CD4-positive, alpha-beta T cell (primary cell): ENCODE results near the gene GLP2R. TPM values are rescaled to one million over a fixed set of nuclear protein-coding genes. Genes with fewer than 3 reads are reported as not detected.

ENCODE experiments used
- ATAC-seq: fragments of 200-7000 bp; cut with Tn5 transposase; one replicate; pipeline ENCODE4 v1.10.0; 2022; ENCODE audit warnings: mild to moderate bottlenecking; ENCODE audit not compliant: poor library complexity
- CTCF ChIA-PET: fragments of 350-600 bp; sonication (Branson Sonifier 250); formaldehyde crosslinking; loops from one replicate; lab custom pipeline; 2021; ENCODE audit warnings: antibody characterized with exemption, inconsistent platforms; lab: Charles Lee
- POLR2A ChIA-PET: fragments of 350-600 bp; sonication (Branson Sonifier 250); formaldehyde crosslinking; loops from one replicate; lab custom pipeline; 2021; ENCODE audit warnings: antibody characterized with exemption, inconsistent platforms; lab: Charles Lee
- DNase-seq, 14 experiments: peaks; one replicate each; pipeline ENCODE4 v3.0.0-alpha.2; 2013 to 2020; ENCODE audit warnings: mixed read lengths in 2 of 14
- H3K27ac ChIP-seq, 2 donors: one replicate each; pipeline versions ENCODE4 v1.5.1 to v1.7.0; 2013; ENCODE audit warnings: low read length in 2 of 2, low read depth in 1 of 2, mild to moderate bottlenecking in 1 of 2
- H3K27me3 ChIP-seq, 2 experiments: 1 replicate in 1 of 2; 2 replicates in 1 of 2; pipeline versions ENCODE4 v1.6.1 to v1.7.0; 2013; ENCODE audit warnings: low read length in 2 of 2, control low read depth in 1 of 2, mild to moderate bottlenecking in 1 of 2, moderate library complexity in 1 of 2; ENCODE audit not compliant: insufficient read depth in 2 of 2, control insufficient read depth in 1 of 2
- H3K36me3 ChIP-seq: one replicate; pipeline ENCODE4 v1.6.1; 2013; ENCODE audit warnings: low read length, control low read depth; ENCODE audit not compliant: insufficient read depth
- H3K4me1 ChIP-seq: one replicate; pipeline ENCODE4 v1.6.1; 2013; ENCODE audit warnings: low read length, control low read depth; ENCODE audit not compliant: insufficient read depth
- H3K4me3 ChIP-seq: one replicate; pipeline ENCODE4 v1.5.1; 2013; ENCODE audit warnings: mild to moderate bottlenecking, low read length, moderate library complexity
- H3K9me3 ChIP-seq, 2 experiments: 1 replicate in 1 of 2; 2 replicates in 1 of 2; pipeline versions ENCODE4 v1.6.1 to v1.7.0; 2013; ENCODE audit warnings: low read length in 2 of 2, mild to moderate bottlenecking in 2 of 2, control low read depth in 1 of 2, moderate library complexity in 1 of 2; ENCODE audit not compliant: control insufficient read depth in 1 of 2, insufficient read depth in 1 of 2
- H3K27ac Mint-ChIP-seq: one replicate; pipeline ENCODE4 v1.8.0; 2020; ENCODE audit warnings: mixed read lengths
- H3K27me3 Mint-ChIP-seq: one replicate; pipeline ENCODE4 v1.8.0; 2021; ENCODE audit warnings: mixed read lengths
- H3K36me3 Mint-ChIP-seq: one replicate; pipeline ENCODE4 v1.8.0; 2021; ENCODE audit warnings: low read depth, mixed read lengths
- H3K4me1 Mint-ChIP-seq: one replicate; pipeline ENCODE4 v1.8.0; 2021; ENCODE audit warnings: low read depth, mixed read lengths
- H3K4me3 Mint-ChIP-seq: one replicate; pipeline ENCODE4 v1.8.0; 2020; ENCODE audit warnings: mild to moderate bottlenecking, mixed read lengths
- H3K9me3 Mint-ChIP-seq: one replicate; pipeline ENCODE4 v1.8.0; 2020; ENCODE audit warnings: mixed read lengths
- intact Hi-C, 2 experiments: fragments of 100-400 bp; cut with DNase I in 1 of 2; cut with micrococcal nuclease in 1 of 2; formaldehyde crosslinking; loops; one replicate each; pipeline versions ENCODE4 v1.15.1 to v1.9.0; 2023 to 2025; cut with DNase I, micrococcal nuclease
- total RNA-seq, 174 experiments: library from RNA in 2 of 174; stranded (reverse) in 2 of 174; gene quantifications; one replicate each; pipeline ENCODE4 v1.2.3 and lab custom pipeline; 2021 to 2026
- TF ChIP-seq, protein P1 (sequence below): fragments of 200-600 bp; IDR thresholded peaks from one replicate; pipeline ENCODE4 v1.8.0; 2022; ENCODE audit warnings: antibody characterized with exemption, mild to moderate bottlenecking

Gene GLP2R
- total RNA-seq, 2 experiments from 2014 or later, result not detected

DNA sequence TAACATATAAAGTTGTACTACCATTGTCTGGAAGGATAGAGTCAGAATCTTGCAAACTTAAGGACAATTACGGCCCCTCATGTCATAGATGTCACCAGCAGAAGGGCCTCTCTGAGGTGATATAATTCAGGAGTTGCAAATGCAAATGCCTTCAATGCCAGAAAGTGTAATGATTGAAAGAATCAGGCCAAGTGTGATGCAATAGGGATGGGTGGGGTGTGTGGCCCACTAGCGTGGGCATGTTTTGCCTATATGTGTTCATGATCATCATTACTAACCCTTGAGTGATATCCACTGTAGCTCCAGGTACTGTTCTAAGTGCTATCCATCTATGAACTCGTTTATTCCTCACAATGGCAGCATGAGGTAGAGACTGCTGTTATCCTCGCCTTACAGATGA lies 35.4 kb upstream of the GLP2R start:
- ChIA-PET CTCF (no interaction called here), POLR2A (no interaction called here)
- TF ChIP-seq, protein P1, sequence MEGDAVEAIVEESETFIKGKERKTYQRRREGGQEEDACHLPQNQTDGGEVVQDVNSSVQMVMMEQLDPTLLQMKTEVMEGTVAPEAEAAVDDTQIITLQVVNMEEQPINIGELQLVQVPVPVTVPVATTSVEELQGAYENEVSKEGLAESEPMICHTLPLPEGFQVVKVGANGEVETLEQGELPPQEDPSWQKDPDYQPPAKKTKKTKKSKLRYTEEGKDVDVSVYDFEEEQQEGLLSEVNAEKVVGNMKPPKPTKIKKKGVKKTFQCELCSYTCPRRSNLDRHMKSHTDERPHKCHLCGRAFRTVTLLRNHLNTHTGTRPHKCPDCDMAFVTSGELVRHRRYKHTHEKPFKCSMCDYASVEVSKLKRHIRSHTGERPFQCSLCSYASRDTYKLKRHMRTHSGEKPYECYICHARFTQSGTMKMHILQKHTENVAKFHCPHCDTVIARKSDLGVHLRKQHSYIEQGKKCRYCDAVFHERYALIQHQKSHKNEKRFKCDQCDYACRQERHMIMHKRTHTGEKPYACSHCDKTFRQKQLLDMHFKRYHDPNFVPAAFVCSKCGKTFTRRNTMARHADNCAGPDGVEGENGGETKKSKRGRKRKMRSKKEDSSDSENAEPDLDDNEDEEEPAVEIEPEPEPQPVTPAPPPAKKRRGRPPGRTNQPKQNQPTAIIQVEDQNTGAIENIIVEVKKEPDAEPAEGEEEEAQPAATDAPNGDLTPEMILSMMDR, result no peak
- Histone ChIP-seq H3K4me3 (no peak overlapping the region), H3K4me1 (no peaks in the 10 kb centered on the region), H3K9me3 (no peaks in the 10 kb centered on the region), H3K27ac (no peak overlapping the region), H3K27me3 (no peaks in the 10 kb centered on the region), H3K36me3 (no peaks in the 10 kb centered on the region)
- DNase-seq, result no peak
- intact Hi-C loops, result no loop called here
- Mint-ChIP-seq H3K4me1 (no peaks in the 10 kb centered on the region), H3K36me3 (no peaks in the 10 kb centered on the region), H3K27ac (no peak overlapping the region), H3K27me3 (peaks cover 4% of the 10 kb centered on the region), H3K9me3 (no peaks in the 10 kb centered on the region), H3K4me3 (no peak overlapping the region)
- no peak for ATAC-seq

DNA sequence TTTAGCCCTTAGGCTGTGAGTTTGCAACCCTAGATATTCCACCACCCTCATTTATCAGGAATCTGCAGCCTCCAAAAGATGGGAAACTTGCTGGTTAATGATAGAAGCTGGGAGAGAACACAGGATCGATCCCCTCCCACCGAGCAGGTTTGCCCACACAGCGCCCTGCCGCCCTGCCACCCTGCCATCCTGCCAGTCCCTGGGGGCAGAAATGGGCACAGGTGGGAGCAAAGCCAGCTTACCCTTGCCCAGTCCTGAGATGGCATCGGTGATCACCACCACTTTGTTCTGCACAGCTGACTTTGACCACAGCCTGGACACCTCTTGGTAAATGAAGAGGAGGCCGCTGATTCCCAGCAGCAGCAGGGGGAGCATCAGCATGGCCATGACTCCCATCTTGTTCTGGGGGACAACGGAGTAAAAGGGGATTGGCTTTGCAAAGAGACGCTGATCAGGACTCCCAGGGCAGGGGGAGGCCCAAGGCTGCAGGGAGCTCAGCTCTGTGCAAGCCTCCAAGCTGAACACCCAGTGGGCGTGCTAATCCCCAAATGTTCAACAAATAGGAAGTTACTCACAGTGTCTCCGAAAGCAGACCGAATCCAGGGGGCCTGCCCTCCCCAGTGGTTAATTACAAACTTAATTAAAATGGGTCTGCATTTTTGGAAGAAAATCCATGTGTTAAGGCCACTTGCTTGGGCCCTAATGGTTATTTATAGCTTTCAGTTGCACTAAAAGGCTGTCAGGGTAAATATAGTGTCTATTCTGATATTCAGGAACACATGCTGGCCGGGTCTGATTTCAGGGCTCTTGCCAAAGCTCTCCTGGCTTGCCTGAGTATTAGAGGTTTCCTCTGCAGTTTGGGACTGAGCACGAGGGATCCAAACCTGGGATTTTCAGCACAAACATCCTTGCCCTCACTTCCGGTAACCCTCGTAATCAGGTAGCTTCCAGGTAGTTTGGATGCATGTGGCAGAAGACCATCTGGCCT lies 34.5 kb upstream of the GLP2R start, which contains the start of gene DHRS7C:
Gene DHRS7C, minus strand, starts transcription at position 704 of the 988 bp plus-strand sequence. Its CDS starts 308 bp downstream, at position 396.
- H3K4me1 ChIP-seq, result no peaks in the 10 kb centered on the region
- Mint-ChIP-seq H3K9me3 (no peaks in the 10 kb centered on the region), H3K27ac (no peak within 1 kb of the TSS), H3K27me3 (peaks cover 8% of the 10 kb centered on the region), H3K4me3 (no peak within 1 kb of the TSS), H3K36me3 (no peaks in the 10 kb centered on the region), H3K4me1 (no peaks in the 10 kb centered on the region)
- TF ChIP-seq, protein P1, result no peak
- POLR2A ChIA-PET, result no interaction called here
- CTCF ChIA-PET, result no interaction called here
- intact Hi-C loops, result no loop called here
- no peak for DNase-seq
- H3K27me3 ChIP-seq, result no peaks in the 10 kb centered on the region
- no peaks in the 10 kb centered on the region for H3K9me3 ChIP-seq
- no peak for ATAC-seq
- H3K36me3 ChIP-seq, result no peaks in the 10 kb centered on the region
- H3K27ac ChIP-seq, result no peak within 1 kb of the TSS
- H3K4me3 ChIP-seq, result no peak within 1 kb of the TSS

DNA sequence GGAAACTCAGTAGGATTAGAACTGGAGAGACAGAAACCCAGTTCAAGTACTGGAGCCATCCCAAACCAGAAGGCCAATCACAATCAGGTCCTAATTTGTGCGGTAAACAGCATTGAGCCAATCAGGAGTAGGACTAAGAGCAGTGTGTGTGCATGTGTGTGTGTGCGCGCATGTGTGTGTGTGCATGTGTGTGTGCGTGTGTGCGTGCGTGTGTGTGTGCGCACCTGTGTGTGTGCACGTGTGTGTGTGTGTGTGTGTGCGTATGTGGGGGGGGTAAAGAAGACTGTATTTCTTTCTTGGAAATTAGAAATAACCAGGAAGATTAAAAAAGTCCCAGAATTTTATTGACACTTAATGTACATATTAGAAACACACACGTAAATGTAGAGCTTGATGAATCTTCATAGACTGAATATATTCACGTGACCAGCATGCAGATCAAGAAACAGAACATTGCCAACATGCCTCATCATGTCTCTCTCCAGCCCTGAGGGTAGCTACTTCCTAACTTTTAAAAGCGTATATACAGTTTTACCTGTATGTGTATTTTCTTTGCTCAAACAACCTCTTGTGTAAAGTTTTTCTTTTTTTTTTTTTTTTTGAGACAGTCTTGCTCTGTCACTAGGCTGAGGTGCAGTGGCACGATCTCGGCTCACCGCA lies 33.4 kb upstream of the GLP2R start:
- Histone ChIP-seq H3K27ac (no peak overlapping the region), H3K4me3 (no peak overlapping the region), H3K27me3 (no peaks in the 10 kb centered on the region), H3K4me1 (no peaks in the 10 kb centered on the region), H3K9me3 (no peaks in the 10 kb centered on the region), H3K36me3 (no peaks in the 10 kb centered on the region)
- H3K4me1 Mint-ChIP-seq, result no peaks in the 10 kb centered on the region
- POLR2A ChIA-PET, result no interaction called here
- CTCF ChIA-PET, result no interaction called here
- TF ChIP-seq, protein P1, result no peak
- ATAC-seq (no peak), DNase-seq (no peak)
- H3K27ac Mint-ChIP-seq, result no peak overlapping the region
- H3K4me3 Mint-ChIP-seq, result no peak overlapping the region
- no peaks in the 10 kb centered on the region for H3K36me3 Mint-ChIP-seq
- H3K9me3 Mint-ChIP-seq, result no peaks in the 10 kb centered on the region
- H3K27me3 Mint-ChIP-seq, result peaks cover 13% of the 10 kb centered on the region
- intact Hi-C loops, result no loop called here
